Sigmoid colon (tissue), 4 donors: ENCODE measurements around the gene MAK.

Experiments used
- CTCF ChIP-seq, 4 experiments: fragments of 450-650 bp in 3 of 4; fragments of 200-600 bp in 1 of 4; IDR thresholded peaks; one replicate each; pipeline ENCODE4 v1.5.1; 2016 to 2019; ENCODE audit warnings: antibody characterized with exemption in 4 of 4, mild to moderate bottlenecking in 3 of 4, moderate library complexity in 2 of 4
- POLR2AphosphoS5 ChIP-seq, 4 donors: sonication (generic); formaldehyde crosslinking; IDR thresholded peaks; one replicate each; pipeline ENCODE4 v1.6.1; 2017; ENCODE audit warnings: antibody characterized with exemption in 4 of 4

GRCh38 chr6:10849901-10850300, 11.6 kb upstream of the MAK start:
- TF ChIP-seq CTCF (IDR thresholded peaks at IDR 0.05), result no peak
- no peak for TF ChIP-seq POLR2AphosphoS5 (IDR thresholded peaks at IDR 0.05)
